Subcutaneous abdominal adipose tissue (tissue), 5 donors: ENCODE measurements around the gene PDE6G.

Source experiments
- H3K27ac ChIP-seq: one replicate; pipeline ENCODE4 v1.7.0; 2013; ENCODE audit warnings: low read depth, mild to moderate bottlenecking, inconsistent platforms, low read length, moderate library complexity
- H3K27me3 ChIP-seq, 5 donors: one replicate each; pipeline ENCODE4 v1.7.0; 2013; ENCODE audit warnings: low read length in 5 of 5, inconsistent platforms in 1 of 5; ENCODE audit not compliant: control insufficient read depth in 5 of 5, insufficient read depth in 4 of 5
- H3K36me3 ChIP-seq, 5 donors: one replicate each; pipeline ENCODE4 v1.7.0; 2013; ENCODE audit warnings: low read length in 5 of 5; ENCODE audit not compliant: control insufficient read depth in 5 of 5, insufficient read depth in 5 of 5
- H3K4me1 ChIP-seq, 5 donors: one replicate each; pipeline ENCODE4 v1.7.0; 2013; ENCODE audit warnings: low read length in 5 of 5, mild to moderate bottlenecking in 3 of 5, moderate library complexity in 1 of 5; ENCODE audit not compliant: control insufficient read depth in 5 of 5, insufficient read depth in 5 of 5
- H3K4me3 ChIP-seq, 5 donors: one replicate each; pipeline ENCODE4 v1.7.0; 2013; ENCODE audit warnings: low read length in 5 of 5, low read depth in 1 of 5
- H3K9ac ChIP-seq, 5 donors: one replicate each; pipeline ENCODE4 v1.7.0; 2013; ENCODE audit warnings: low read length in 5 of 5, mild to moderate bottlenecking in 4 of 5, moderate library complexity in 3 of 5
- H3K9me3 ChIP-seq, 5 donors: one replicate each; pipeline ENCODE4 v1.7.0; 2013; ENCODE audit warnings: low read length in 5 of 5; ENCODE audit not compliant: control insufficient read depth in 5 of 5
- donor health status: healthy.
- donor health status: healthy.
- donor health status: healthy.
- donor health status: healthy.
- donor health status: healthy.

PDE6G gene

GRCh38 chr17:81696218-81696941 is 40.0 kb upstream of the PDE6G start:
- peaks cover 0 to 13% (median 8%) of the 10 kb centered on the region in 5 donors for H3K4me1 ChIP-seq
- no peak overlapping the region for H3K9ac ChIP-seq
- no peak overlapping the region for H3K4me3 ChIP-seq
- no peaks in the 10 kb centered on the region for H3K9me3 ChIP-seq
- H3K27ac ChIP-seq, result no peak overlapping the region
- H3K36me3 ChIP-seq, result peaks cover 0 to 90% (median 86%) of the 10 kb centered on the region in 5 donors
- H3K27me3 ChIP-seq, result no peaks in the 10 kb centered on the region

DNA sequence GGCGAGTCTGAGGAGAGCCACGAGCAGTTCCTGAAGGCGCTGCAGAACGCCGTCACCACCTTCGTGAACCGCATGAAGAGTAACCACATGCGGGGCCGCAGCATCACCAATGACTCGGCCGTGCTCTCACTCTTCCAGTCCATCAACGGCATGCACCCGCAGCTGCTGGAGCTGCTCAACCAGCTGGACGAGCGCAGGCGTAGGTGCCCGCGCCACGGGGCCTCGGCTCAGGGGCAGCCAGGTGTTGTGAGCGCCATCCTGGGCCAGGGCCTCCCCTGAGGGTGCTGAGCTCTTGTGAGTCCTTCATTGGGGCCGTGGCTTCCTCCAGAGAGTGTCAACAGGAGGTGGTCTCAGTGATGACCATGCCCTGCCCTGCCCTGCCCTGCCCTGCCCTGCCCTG is 39.5 kb upstream of the PDE6G start:
- Histone ChIP-seq H3K36me3 (peaks cover 0 to 90% (median 85%) of the 10 kb centered on the region in 5 donors), H3K27ac (no peak overlapping the region), H3K27me3 (no peaks in the 10 kb centered on the region), H3K9me3 (no peaks in the 10 kb centered on the region), H3K4me1 (peaks cover 0 to 8% (median 2%) of the 10 kb centered on the region in 5 donors), H3K9ac (no peak overlapping the region), H3K4me3 (no peak overlapping the region)

DNA sequence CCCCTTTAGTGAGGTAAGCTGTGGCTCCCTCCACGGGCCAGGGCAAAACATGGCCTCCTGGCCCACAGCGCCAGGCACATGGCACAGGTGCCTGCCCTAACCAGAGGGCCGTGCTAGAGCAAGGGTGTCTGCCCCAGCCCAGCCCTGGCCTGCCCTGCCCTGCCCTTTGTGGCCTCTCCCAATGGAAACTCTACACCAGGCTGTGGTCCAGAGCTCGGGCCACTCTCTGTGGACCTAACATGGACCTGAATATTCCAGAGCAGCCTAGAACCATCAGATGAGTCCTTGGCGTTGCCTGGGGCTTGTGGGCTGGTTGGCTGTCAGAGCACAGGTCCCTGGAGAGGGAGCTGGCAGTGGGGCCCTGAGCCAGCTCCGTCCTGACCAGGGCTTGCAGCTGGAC is 38.9 kb upstream of the PDE6G start:
- Histone ChIP-seq H3K27ac (no peak overlapping the region), H3K27me3 (no peaks in the 10 kb centered on the region), H3K9me3 (no peaks in the 10 kb centered on the region), H3K4me1 (peaks cover 0 to 6% (median 0%) of the 10 kb centered on the region in 5 donors), H3K9ac (no peak overlapping the region), H3K36me3 (peaks cover 0 to 90% (median 88%) of the 10 kb centered on the region in 5 donors), H3K4me3 (no peak overlapping the region)

DNA sequence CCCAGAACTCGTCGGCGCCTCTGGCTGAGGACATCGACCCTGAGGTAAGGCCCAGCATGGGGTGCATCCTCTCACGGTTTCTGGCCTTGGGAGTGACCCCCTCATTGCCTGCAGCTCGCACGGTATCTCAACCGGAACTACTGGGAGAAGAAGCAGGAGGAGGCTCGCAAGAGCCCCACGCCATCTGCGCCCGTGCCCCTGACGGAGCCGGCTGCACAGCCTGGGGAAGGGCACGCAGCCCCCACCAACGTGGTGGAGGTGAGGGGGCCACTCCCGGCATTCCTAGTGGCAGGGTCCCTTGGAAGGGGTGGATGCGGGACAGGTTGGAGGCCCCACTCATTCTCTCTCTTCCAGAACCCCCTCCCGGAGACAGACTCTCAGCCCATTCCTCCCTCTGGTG is 38.5 kb upstream of the PDE6G start:
- H3K4me1 ChIP-seq, result peaks cover 0 to 6% (median 0%) of the 10 kb centered on the region in 5 donors
- no peak overlapping the region for H3K4me3 ChIP-seq
- H3K27ac ChIP-seq, result no peak overlapping the region
- H3K36me3 ChIP-seq, result peaks cover 0 to 94% (median 92%) of the 10 kb centered on the region in 5 donors
- no peaks in the 10 kb centered on the region for H3K9me3 ChIP-seq
- H3K9ac ChIP-seq, result no peak overlapping the region
- no peaks in the 10 kb centered on the region for H3K27me3 ChIP-seq

DNA sequence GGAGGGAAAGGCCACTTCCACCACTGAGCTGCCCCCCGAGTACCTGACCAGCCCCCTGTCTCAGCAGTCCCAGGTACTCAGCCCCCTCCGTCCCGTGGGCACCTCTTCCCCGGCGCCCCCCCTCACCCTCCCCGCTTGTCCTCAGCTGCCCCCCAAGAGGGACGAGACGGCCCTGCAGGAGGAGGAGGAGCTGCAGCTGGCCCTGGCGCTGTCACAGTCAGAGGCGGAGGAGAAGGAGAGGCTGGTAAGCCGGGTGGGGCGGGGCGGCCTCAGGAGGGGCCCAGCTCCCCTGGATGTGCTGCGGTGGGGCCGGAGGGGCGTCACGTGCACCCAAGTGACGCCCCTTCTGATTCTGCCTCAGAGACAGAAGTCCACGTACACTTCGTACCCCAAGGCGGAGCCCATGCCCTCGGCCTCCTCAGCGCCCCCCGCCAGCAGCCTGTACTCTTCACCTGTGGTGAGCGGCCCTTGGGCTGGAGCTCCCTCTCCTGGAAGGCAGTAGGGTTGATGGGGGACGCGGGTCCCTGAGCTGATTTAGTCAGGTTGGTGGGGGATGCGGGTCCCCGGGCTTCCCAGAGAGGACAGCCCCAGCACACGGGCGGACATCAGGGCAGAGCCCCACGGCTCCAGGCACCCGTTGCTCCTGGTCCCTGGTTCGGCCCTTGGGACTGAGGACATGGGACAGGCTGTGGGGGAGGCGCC is 37.3 kb upstream of the PDE6G start:
- H3K27ac ChIP-seq, result no peak overlapping the region
- H3K9me3 ChIP-seq, result no peaks in the 10 kb centered on the region
- H3K9ac ChIP-seq, result no peak overlapping the region
- H3K4me1 ChIP-seq, result peaks cover 0 to 6% (median 0%) of the 10 kb centered on the region in 5 donors
- no peak overlapping the region for H3K4me3 ChIP-seq
- H3K36me3 ChIP-seq, result peaks cover 0 to 100% (median 96%) of the 10 kb centered on the region in 5 donors
- no peaks in the 10 kb centered on the region for H3K27me3 ChIP-seq

DNA sequence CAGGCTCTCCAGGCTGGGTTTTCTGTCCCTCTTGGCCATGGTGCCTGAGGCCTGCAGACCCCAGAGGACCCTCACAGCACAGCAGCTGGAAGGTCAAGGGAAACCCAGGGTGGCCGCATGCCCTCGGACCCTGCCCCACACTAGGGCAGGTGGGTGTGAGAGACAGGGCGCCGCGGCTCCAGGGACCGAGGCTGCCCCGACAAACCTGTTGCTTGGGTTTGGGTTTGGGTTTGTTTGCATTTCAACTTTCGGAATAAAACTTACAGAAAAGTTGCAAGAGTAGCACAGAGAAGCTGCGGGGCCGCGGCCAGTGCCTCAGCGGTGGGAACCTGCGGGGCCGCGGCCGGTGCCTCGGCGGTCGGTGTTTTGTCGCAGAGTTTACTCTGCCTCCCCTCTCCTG is 35.3 kb upstream of the PDE6G start:
- no peaks in the 10 kb centered on the region for H3K27me3 ChIP-seq
- peaks cover 0 to 100% (median 97%) of the 10 kb centered on the region in 5 donors for H3K36me3 ChIP-seq
- H3K9me3 ChIP-seq, result no peaks in the 10 kb centered on the region
- no peak overlapping the region for H3K27ac ChIP-seq
- H3K4me1 ChIP-seq, result peaks cover 0 to 6% (median under 1%) of the 10 kb centered on the region in 5 donors
- H3K9ac ChIP-seq, result no peak overlapping the region
- H3K4me3 ChIP-seq, result no peak overlapping the region

- Histone ChIP-seq H3K27me3 (no peaks in the 10 kb centered on the region), H3K9ac (no peak overlapping the region), H3K27ac (no peak overlapping the region), H3K4me1 (peaks cover 0 to 6% (median 3%) of the 10 kb centered on the region in 5 donors), H3K36me3 (peaks cover 0 to 100% (median 97%) of the 10 kb centered on the region in 5 donors), H3K4me3 (no peak overlapping the region), H3K9me3 (no peaks in the 10 kb centered on the region)
Measured at GRCh38 chr17:81691196-81691595, 34.9 kb upstream of the PDE6G start.

DNA sequence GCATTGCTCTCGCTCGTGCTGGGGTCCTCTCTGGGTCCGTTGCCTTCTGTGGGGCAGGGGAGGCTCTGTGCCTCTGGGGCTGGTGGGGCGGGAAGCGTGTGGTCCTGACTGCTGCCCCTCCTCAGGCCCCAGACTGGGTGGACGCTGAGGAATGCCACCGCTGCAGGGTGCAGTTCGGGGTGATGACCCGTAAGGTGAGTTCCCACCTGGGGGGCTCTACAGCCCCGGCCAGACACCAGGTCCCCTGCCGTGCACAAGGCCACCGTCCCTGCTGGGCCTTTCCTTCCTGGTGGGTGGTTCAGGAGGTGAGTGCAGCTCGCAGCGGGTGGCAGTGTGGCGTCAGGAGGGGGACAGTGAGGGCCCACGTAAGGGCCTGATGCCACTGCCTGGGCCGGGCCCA is 34.2 kb upstream of the PDE6G start:
- Histone ChIP-seq H3K27ac (no peak overlapping the region), H3K9me3 (no peaks in the 10 kb centered on the region), H3K9ac (no peak overlapping the region), H3K36me3 (peaks cover 0 to 100% (median 95%) of the 10 kb centered on the region in 5 donors), H3K4me3 (no peak overlapping the region), H3K4me1 (peaks cover 3 to 9% (median 5%) of the 10 kb centered on the region in 5 donors), H3K27me3 (no peaks in the 10 kb centered on the region)

DNA sequence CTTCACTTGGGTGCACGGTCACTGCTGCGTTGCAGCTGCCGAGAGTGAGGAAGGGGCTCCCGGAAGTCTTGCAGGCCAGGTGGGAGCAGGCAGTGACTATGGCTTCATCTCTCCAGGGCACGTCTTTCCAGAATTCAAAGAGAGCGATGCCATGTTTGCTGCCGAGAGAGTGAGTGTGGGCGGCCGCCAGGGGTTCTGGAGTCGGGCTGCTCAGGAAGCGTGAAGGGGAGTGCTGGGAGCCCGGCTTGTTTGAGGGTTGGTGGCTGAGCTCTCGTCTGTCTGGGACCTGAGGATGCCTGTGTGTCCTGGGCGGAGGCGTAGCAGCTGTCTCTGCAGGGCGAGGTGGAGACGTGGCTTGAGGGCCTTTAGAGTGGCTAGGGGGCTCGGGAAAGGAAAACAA is 33.7 kb upstream of the PDE6G start:
- Histone ChIP-seq H3K36me3 (peaks cover 0 to 97% (median 92%) of the 10 kb centered on the region in 5 donors), H3K27me3 (no peaks in the 10 kb centered on the region), H3K9ac (no peak overlapping the region), H3K9me3 (no peaks in the 10 kb centered on the region), H3K4me1 (peaks cover 7 to 12% (median 8%) of the 10 kb centered on the region in 5 donors), H3K4me3 (no peak overlapping the region), H3K27ac (no peak overlapping the region)

DNA sequence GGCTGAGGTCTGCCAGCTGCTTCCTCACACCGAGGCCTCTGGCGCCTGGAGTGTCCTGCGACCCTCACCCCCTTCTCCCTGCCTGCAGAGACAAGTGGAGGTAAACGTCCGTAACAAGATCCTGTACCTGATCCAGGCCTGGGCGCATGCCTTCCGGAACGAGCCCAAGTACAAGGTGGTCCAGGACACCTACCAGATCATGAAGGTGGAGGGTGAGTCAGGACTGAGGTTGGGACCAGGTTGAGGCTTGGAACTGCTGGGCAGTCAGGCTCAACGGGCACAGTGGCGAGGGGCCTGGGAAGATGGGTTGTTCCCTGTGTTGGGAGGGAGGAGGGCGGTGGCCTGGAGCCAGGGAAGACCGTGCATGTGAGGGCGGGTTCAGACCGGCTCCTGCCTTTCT is 32.3 kb upstream of the PDE6G start:
- H3K9me3 ChIP-seq, result no peaks in the 10 kb centered on the region
- H3K4me3 ChIP-seq, result no peak overlapping the region
- H3K4me1 ChIP-seq, result peaks cover 14 to 21% (median 17%) of the 10 kb centered on the region in 5 donors
- H3K36me3 ChIP-seq, result peaks cover 0 to 82% (median 78%) of the 10 kb centered on the region in 5 donors
- H3K27ac ChIP-seq, result no peak overlapping the region
- H3K27me3 ChIP-seq, result no peaks in the 10 kb centered on the region
- H3K9ac ChIP-seq, result no peak overlapping the region
